Activated effector memory CD4-positive, alpha-beta T cell treated with Interleukin-2 at 50 U/mL for 16 hours (primary cell): ENCODE results near the gene AMER3.

Experiments
- DNase-seq: peaks from one replicate; pipeline ENCODE4 v3.0.0-alpha.2; 2020

Gene AMER3

GRCh38 chr2:130756053-130756873 lies 923 bp downstream of the AMER3 start:
- DNase-seq, result no peak

- no peak for DNase-seq
Measured at GRCh38 chr2:130756874-130757668, 1.7 kb downstream of the AMER3 start.

- DNase-seq, result no peak
Measured at GRCh38 chr2:130759906-130760753, 4.8 kb downstream of the AMER3 start.

GRCh38 chr2:130760754-130761751 lies 5.7 kb downstream of the AMER3 start:
- DNase-seq, result no peak

GRCh38 chr2:130762031-130762909 lies 6.9 kb downstream of the AMER3 start:
- no peak for DNase-seq

- DNase-seq, result no peak
Measured at GRCh38 chr2:130762910-130763385, 7.6 kb downstream of the AMER3 start.

GRCh38 chr2:130763405-130763804 lies 8.1 kb downstream of the AMER3 start:
- no peak for DNase-seq

GRCh38 chr2:130764035-130764820 lies 8.9 kb downstream of the AMER3 start:
- no peak for DNase-seq

GRCh38 chr2:130764821-130765115 lies 9.4 kb downstream of the AMER3 start:
- no peak for DNase-seq

GRCh38 chr2:130765464-130765863 lies 10.1 kb downstream of the AMER3 start:
- no peak for DNase-seq

- DNase-seq, result no peak
Measured at GRCh38 chr2:130766037-130766436, 10.7 kb downstream of the AMER3 start.

- no peak for DNase-seq
Measured at GRCh38 chr2:130766711-130767407, 11.5 kb downstream of the AMER3 start.

- no peak for DNase-seq
Measured at GRCh38 chr2:130767408-130767775, 12.1 kb downstream of the AMER3 start.

- no peak for DNase-seq
Measured at GRCh38 chr2:130768191-130768855, 13.0 kb downstream of the AMER3 start.

GRCh38 chr2:130769343-130769907 lies 14.1 kb downstream of the AMER3 start:
- no peak for DNase-seq

GRCh38 chr2:130776550-130776949 lies 21.2 kb downstream of the AMER3 start:
- no peak for DNase-seq

GRCh38 chr2:130778781-130779180 lies 23.4 kb downstream of the AMER3 start:
- DNase-seq, result no peak

GRCh38 chr2:130785466-130786055 lies 30.2 kb downstream of the AMER3 start:
- DNase-seq, result no peak
